HG02571 (cell line): ENCODE data around the gene CLEC16A.
A peak's percentile ranks its signal among the peaks of the same experiment; 100 is the strongest.

Source experiments
- ATAC-seq: cut with Tn5 transposase; IDR thresholded peaks from one replicate; pipeline ENCODE4 v1.9.1; 2021; ENCODE audit warnings: mild to moderate bottlenecking, moderate library complexity; ENCODE audit not compliant: unreplicated experiment

The CLEC16A gene

GRCh38 chr16:10938796-10939648 lies 5.3 kb upstream of the CLEC16A start:
- no peak for ATAC-seq

- no peak for ATAC-seq
These were observed 4.6 kb upstream of the CLEC16A start for GRCh38 chr16:10939649-10940234.

- ATAC-seq: no peak
These were observed 3.8 kb upstream of the CLEC16A start for GRCh38 chr16:10940501-10941079.

GRCh38 chr16:10941127-10941933 lies 3.0 kb upstream of the CLEC16A start:
- no peak for ATAC-seq

GRCh38 chr16:10941935-10942351 lies 2.4 kb upstream of the CLEC16A start:
- peak; percentile 1 for ATAC-seq

GRCh38 chr16:10942352-10943063 lies 1.9 kb upstream of the CLEC16A start, which contains the start of gene DEXI:
Gene DEXI (minus strand): TSS chr16:10942468. CDS start chr16:10942005, 463 bp downstream.
- peak; percentile 68 for ATAC-seq

- no peak for ATAC-seq
These were observed 1.4 kb upstream of the CLEC16A start for GRCh38 chr16:10943064-10943353.

GRCh38 chr16:10945065-10945787 lies 862 bp downstream of the CLEC16A start:
- no peak for ATAC-seq

- ATAC-seq: no peak
These were observed 1.9 kb downstream of the CLEC16A start for GRCh38 chr16:10946308-10946707.

- ATAC-seq: no peak
These were observed 2.9 kb downstream of the CLEC16A start for GRCh38 chr16:10947211-10947787.

- no peak for ATAC-seq
These were observed 5.1 kb downstream of the CLEC16A start for GRCh38 chr16:10949424-10949970.

GRCh38 chr16:10950393-10950792 lies 6.0 kb downstream of the CLEC16A start:
- no peak for ATAC-seq

- ATAC-seq: no peak
These were observed 6.7 kb downstream of the CLEC16A start for GRCh38 chr16:10951026-10951425.

- no peak for ATAC-seq
These were observed 10.5 kb downstream of the CLEC16A start for GRCh38 chr16:10954903-10955302.

- ATAC-seq: no peak
These were observed 13.6 kb downstream of the CLEC16A start for GRCh38 chr16:10957771-10958482.

GRCh38 chr16:10959161-10959560 lies 14.8 kb downstream of the CLEC16A start:
- ATAC-seq: no peak

- ATAC-seq: no peak
These were observed 16.9 kb downstream of the CLEC16A start for GRCh38 chr16:10961231-10961630.

GRCh38 chr16:10964039-10964890 lies 19.9 kb downstream of the CLEC16A start:
- ATAC-seq: peak; percentile 38
